Effector memory CD4-positive, alpha-beta T cell (primary cell): ENCODE results near the gene MRPS2.

Experiments used
- DNase-seq, 3 donors: peaks; one replicate each; pipeline ENCODE4 v3.0.0-alpha.2; 2020
- H3K27ac ChIP-seq: 2 replicates; pipeline ENCODE4 v1.7.0; 2013; ENCODE audit warnings: mild to moderate bottlenecking, low read length, moderate library complexity; ENCODE audit not compliant: insufficient read depth, poor library complexity, severe bottlenecking
- H3K27me3 ChIP-seq: replicated peaks from 2 replicates; pipeline ENCODE4 v1.7.0; 2013; ENCODE audit warnings: mild to moderate bottlenecking, low read length; ENCODE audit not compliant: insufficient read depth, control insufficient read depth, poor library complexity, severe bottlenecking
- H3K36me3 ChIP-seq: 2 replicates; pipeline ENCODE4 v1.7.0; 2013; ENCODE audit warnings: mild to moderate bottlenecking, low read length, moderate library complexity; ENCODE audit not compliant: control insufficient read depth, insufficient read depth
- H3K4me1 ChIP-seq: 2 replicates; pipeline ENCODE4 v1.7.0; 2013; ENCODE audit warnings: low read length, mild to moderate bottlenecking; ENCODE audit not compliant: control insufficient read depth, insufficient read depth, poor library complexity, severe bottlenecking
- H3K4me3 ChIP-seq: 2 replicates; pipeline ENCODE4 v1.7.0; 2013; ENCODE audit warnings: low read length, low read depth, mild to moderate bottlenecking; ENCODE audit not compliant: insufficient read depth, poor library complexity, severe bottlenecking
- H3K9me3 ChIP-seq: 2 replicates; pipeline ENCODE4 v1.7.0; 2013; ENCODE audit warnings: mild to moderate bottlenecking, low read length, moderate library complexity; ENCODE audit not compliant: control insufficient read depth

MRPS2 gene

DNA sequence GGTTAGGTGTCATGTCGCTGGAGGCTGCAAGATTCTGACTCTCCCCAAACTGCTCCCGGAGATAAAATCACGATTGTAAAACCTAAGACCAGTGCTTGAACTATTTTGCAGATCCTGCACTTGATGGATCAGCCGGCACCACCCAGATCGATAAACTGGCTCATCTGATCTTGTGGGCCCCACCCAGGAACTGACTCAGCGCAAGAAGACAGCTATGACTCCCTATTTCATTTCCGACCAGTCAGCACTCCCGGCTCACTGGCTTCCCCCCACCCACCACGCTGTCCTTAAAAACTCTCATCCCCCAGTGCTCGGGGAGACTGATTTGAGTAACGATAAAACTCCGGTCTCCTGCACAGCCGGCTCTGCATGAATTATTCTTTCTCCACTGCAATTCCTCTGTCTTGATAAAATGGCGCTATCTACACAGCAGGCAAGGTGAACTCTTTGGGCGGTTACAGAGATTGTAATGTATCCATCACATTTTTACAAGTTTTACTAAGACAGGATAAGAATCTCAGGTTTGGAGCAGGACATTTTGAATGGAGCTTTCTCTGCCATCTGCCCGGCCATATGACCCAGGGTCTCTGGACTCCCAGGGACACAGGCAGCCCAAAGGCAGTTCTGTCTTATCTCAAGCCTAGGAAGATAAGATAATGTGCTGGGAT, 31.5 kb upstream of the MRPS2 start:
- H3K27ac ChIP-seq: no peak overlapping the region
- no peaks in the 10 kb centered on the region for H3K9me3 ChIP-seq
- no peaks in the 10 kb centered on the region for H3K27me3 ChIP-seq
- peak in 1 of 3 donors; percentile 16 for DNase-seq
- no peaks in the 10 kb centered on the region for H3K36me3 ChIP-seq
- peak overlapping the region; percentile 32 for H3K4me3 ChIP-seq
- peaks cover 13% of the 10 kb centered on the region for H3K4me1 ChIP-seq

DNA sequence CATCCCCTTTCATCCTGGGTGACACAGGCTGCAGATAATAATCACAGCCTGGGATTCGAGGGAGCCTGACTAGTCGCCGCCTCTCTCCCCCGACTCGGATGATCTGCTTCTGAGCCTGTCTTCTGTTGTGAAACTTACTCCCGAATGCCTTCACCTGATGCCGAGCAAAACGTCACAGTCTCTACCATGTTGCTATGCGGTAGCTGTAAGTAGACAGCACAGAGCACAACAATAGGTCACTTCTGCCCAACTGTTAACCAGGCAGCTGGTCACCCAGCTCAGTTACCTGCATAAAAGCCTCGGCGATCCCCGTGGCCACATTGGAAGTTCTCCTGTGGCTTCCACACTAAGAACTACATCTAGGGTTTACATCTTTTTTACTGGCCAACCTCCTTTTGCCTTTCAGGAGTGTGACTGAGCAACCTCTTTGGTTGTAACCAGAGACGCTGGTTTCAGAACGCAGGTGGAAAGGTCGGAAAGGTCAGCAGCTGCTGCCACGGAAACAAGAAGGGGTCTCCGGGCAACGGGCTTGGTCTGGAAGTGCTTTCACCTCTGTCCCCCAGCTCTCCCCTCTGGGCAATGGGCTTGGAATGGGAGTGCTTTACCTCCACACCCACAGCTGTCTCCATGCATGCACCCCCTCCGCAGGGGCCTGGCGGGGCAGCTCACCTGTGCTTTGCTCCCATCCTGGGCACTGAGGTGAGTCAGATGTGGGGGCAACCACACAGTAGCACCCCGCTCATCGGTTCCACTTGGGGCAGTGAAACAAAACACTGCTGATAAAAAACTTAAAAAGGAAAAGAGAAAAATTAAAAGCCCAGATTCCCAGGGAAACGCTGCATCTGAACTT, 28.5 kb upstream of the MRPS2 start:
- DNase-seq: no peak
- Histone ChIP-seq H3K27me3 (no peaks in the 10 kb centered on the region), H3K27ac (no peak overlapping the region), H3K9me3 (no peaks in the 10 kb centered on the region), H3K36me3 (no peaks in the 10 kb centered on the region), H3K4me3 (no peak overlapping the region), H3K4me1 (peaks cover 13% of the 10 kb centered on the region)

DNA sequence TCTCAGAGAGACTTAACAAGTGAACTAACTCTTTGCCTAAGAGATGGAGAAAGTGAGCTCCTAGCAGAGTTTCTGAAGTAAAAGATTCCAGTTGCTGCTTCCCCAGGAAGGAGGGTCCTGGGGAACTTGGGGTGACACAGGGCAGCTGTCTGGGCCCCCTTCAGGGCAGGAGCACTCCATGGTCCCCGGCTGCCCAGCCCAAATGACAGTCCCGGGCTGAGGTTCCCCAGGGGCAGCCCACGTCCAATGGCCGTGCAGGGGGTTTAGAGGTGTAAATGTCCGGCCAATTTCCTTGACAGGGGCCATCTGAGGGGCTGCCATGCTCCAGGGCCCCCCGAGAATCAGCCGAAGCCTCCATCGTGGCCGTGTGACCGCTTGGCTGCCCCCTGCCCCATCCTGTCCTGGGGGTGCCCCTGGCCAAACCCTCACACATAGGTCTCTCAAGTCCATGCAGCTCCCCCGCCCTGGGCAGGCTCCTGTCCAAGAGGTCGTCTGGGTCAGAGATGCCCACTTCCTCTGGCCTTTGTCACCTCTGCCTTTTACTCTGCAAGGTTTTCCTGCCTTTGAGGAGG, 26.4 kb upstream of the MRPS2 start:
- Histone ChIP-seq H3K27ac (no peak overlapping the region), H3K4me3 (no peak overlapping the region), H3K27me3 (peaks cover 4% of the 10 kb centered on the region), H3K9me3 (no peaks in the 10 kb centered on the region), H3K36me3 (no peaks in the 10 kb centered on the region), H3K4me1 (peaks cover 7% of the 10 kb centered on the region)
- DNase-seq: no peak

DNA sequence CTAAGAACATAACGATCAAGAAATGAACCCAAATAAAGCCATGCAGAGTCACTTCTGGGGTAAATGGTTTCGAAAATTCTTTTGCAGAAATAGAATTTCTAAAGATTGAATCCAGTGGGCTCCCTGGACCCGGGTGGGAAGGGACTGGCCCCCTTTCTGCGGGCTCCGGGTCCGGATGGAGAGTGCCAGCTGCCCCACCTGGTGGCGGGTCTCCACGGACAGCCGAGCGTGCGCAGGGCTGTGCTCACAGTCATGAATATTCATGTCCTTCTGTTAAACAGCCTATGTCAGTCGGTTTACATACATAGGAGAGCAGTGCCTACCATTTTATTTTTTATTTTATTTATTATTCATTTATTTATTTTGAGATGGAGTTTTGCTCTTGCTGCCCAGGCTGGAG, 25.6 kb upstream of the MRPS2 start:
- Histone ChIP-seq H3K36me3 (no peaks in the 10 kb centered on the region), H3K4me3 (no peak overlapping the region), H3K9me3 (no peaks in the 10 kb centered on the region), H3K27me3 (peaks cover 4% of the 10 kb centered on the region), H3K4me1 (peaks cover 3% of the 10 kb centered on the region), H3K27ac (no peak overlapping the region)
- DNase-seq: no peak

DNA sequence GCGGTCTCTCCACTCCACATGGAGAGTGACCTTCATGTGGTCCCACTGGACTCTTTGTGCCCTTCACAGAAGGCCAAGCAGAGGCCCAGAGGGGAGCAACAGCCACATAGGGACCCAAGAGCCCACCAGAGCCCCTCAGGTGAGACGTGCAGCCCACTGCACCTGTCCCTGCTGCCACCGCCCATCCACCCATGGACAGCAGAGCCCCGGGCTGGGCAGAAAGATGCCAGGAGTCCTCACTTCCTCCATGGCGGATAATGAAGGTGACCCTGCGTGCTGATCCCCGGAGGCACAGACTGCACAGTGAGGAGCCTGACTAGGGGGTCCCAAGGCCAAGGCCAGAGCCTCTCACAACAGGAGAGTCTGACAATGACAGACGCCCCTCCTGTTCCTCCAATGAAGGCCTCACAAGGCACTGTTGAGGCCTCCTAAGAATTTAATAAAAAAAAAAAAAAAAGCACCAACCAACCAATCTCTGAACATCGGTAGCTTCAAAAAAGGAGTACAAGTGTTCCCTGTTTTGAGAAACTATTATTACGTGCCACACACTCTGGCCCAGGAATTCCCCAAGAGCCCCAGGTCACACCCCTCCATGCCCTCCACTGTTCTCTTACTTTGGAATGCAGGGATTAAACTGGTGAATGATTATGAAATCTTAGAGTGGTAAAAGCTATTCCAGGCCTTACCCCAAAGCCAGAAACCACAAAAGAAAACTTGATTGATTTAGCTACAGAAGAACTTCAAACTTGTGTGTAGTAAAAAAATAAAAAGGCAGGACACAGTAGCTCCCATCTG, 23.7 kb upstream of the MRPS2 start:
- DNase-seq: no peak
- no peak overlapping the region for H3K4me3 ChIP-seq
- peaks cover 11% of the 10 kb centered on the region for H3K4me1 ChIP-seq
- H3K27me3 ChIP-seq: peaks cover 4% of the 10 kb centered on the region
- no peak overlapping the region for H3K27ac ChIP-seq
- no peaks in the 10 kb centered on the region for H3K36me3 ChIP-seq
- no peaks in the 10 kb centered on the region for H3K9me3 ChIP-seq

DNA sequence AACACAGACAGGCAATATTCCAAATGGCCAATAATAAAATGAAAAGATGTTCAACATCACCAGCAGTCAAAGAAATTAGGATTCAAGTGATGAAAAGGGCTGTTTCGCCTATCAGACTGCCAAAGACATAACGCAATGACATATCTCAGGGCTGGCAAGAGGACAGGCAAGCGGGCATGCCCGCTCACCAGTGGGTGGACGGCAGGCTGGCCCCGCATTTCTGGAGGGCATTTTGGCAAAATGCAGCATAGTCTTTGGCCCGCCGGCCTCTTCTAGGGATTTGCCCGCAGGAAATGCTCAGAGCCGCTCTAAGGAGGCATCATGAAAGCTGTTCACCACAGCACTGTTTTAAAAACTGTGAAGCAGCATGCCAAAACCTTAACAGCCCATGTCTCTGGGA, 22.3 kb upstream of the MRPS2 start:
- Histone ChIP-seq H3K27ac (no peak overlapping the region), H3K4me1 (peaks cover 11% of the 10 kb centered on the region), H3K9me3 (no peaks in the 10 kb centered on the region), H3K4me3 (no peak overlapping the region), H3K36me3 (no peaks in the 10 kb centered on the region), H3K27me3 (peaks cover 4% of the 10 kb centered on the region)
- DNase-seq: no peak

DNA sequence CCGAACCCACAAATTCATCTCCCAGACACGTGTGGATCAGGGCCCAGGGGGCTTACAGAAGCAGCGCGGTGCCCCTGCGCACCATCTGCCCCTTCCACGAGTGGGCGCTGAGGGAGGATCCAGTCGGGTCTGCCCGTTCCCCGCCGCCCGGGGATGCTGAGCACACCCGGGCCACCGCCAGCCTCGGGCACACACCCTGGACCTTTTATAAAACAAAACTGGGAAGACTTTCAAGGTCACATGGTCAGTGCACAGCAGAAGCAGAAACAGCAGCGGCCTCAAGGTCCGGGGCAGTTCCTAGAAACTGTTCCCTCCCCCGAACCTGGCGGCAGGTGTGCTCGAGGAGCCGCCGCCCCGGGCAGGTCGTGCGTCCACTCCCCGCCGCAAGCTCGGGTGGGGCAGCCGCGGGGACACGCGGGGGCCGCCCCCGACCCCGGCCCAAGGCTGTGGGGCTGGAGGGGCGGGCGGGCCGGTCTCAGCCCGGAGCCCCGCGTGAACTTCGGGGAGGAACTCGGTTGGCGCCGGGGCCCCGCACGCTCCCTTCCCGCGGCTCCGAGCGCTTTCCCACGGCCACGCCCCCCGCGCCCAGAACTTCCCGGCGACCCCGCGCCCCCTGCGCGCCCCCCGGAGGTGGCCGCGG, 21.5 kb upstream of the MRPS2 start:
- peak overlapping the region; percentile 35 for H3K4me3 ChIP-seq
- no peaks in the 10 kb centered on the region for H3K9me3 ChIP-seq
- no peaks in the 10 kb centered on the region for H3K36me3 ChIP-seq
- no peak overlapping the region for H3K27ac ChIP-seq
- H3K4me1 ChIP-seq: peaks cover 11% of the 10 kb centered on the region
- H3K27me3 ChIP-seq: peaks cover 4% of the 10 kb centered on the region
- no peak for DNase-seq

DNA sequence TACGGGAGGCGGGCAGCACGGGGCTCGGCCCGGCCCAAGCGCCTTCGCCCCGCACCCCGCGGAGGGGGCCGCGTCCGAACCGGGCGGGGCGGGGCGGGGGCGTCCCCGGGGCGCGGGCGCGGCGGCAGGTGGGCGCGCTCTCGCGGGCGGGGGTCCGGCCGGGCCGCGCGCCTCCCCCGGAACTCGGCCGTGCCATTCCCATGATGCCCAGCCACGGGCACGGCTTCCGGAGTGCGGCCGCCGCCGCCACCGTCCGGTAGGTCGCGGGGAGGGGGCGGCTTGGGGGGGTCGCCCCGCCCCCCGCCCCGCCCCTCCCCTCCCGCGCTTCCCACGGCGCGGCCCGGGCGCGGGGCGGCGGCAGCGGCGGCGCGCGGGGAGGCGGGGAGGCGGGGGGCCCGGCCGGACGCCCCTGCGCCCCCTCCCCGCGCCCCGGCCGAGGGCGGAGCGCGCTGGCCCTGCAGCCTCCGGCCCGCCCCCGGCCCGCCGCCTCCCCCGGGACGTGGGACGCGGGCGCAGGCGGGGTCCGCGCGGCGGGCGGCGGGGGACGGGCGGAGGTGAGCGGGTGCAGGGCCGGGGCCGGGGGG, 20.9 kb upstream of the MRPS2 start, which contains the start of gene PPP1R26:
Gene PPP1R26, plus strand, starts transcription at position 314 of the 584 bp plus-strand sequence. CDS start 4,729 bp downstream, outside the sequence.
- H3K27ac ChIP-seq: no peak within 1 kb of the TSS
- H3K4me1 ChIP-seq: peaks cover 11% of the 10 kb centered on the region
- DNase-seq: no peak
- H3K27me3 ChIP-seq: peaks cover 4% of the 10 kb centered on the region
- no peaks in the 10 kb centered on the region for H3K9me3 ChIP-seq
- H3K36me3 ChIP-seq: no peaks in the 10 kb centered on the region
- peak within 1 kb of the TSS; percentile 66 for H3K4me3 ChIP-seq
